Suprapubic skin (tissue), 4 donors: ENCODE measurements around the gene LRIG1. TPM values are rescaled to one million over a fixed set of nuclear protein-coding genes. Genes with fewer than 3 reads are reported as not detected.

Experiments
- DNase-seq, 2 donors: peaks; one replicate each; pipeline ENCODE4 v3.0.0-alpha.2; 2019; ENCODE audit warnings: low spot score in 2 of 2
- H3K27ac ChIP-seq: fragments of 200-600 bp; sonication (generic); one replicate; pipeline ENCODE4 v1.5.1; 2019
- H3K27me3 ChIP-seq: fragments of 200-600 bp; sonication (generic); one replicate; pipeline ENCODE4 v1.5.1; 2019
- H3K36me3 ChIP-seq: fragments of 200-600 bp; sonication (generic); one replicate; pipeline ENCODE4 v1.5.1; 2019
- H3K4me1 ChIP-seq: fragments of 200-600 bp; sonication (generic); one replicate; pipeline ENCODE4 v1.5.1; 2019
- H3K4me3 ChIP-seq: fragments of 200-600 bp; sonication (generic); one replicate; pipeline ENCODE4 v1.5.1; 2019; ENCODE audit warnings: mild to moderate bottlenecking
- H3K9me3 ChIP-seq: fragments of 200-600 bp; sonication (generic); one replicate; pipeline ENCODE4 v1.5.1; 2019
- EP300 ChIP-seq: sonication (generic); formaldehyde crosslinking; IDR thresholded peaks from one replicate; pipeline ENCODE4 v1.6.1; 2017; ENCODE audit warnings: antibody characterized with exemption
- POLR2A ChIP-seq, 2 donors: fragments of 450-650 bp; IDR thresholded peaks; one replicate each; pipeline ENCODE4 v1.6.1; 2017; ENCODE audit warnings: antibody characterized with exemption in 2 of 2, mild to moderate bottlenecking in 2 of 2, moderate library complexity in 2 of 2
- POLR2AphosphoS5 ChIP-seq, 3 donors: sonication (generic); formaldehyde crosslinking; IDR thresholded peaks; one replicate each; pipeline ENCODE4 v1.6.1; 2017; ENCODE audit warnings: antibody characterized with exemption in 3 of 3
- WGBS: methylation state at CpG from one replicate; pipeline ENCODE4 v1.1.5; 2018; 5-methylcytosine and 5-hydroxymethylcytosine counted together
- total RNA-seq, 4 donors: library from RNA; depleted of rRNA; stranded (reverse); fragments of >200 nt; gene quantifications; one replicate each; pipeline ENCODE4 v1.1.0, GENCODE V29; 2016
- TF ChIP-seq, protein P1 (sequence below), 2 donors: fragments of 200-600 bp in 1 of 2; fragments of 450-650 bp in 1 of 2; sonication (generic) in 1 of 2; IDR thresholded peaks; one replicate each; pipeline ENCODE4 v1.5.1; 2016 to 2019; ENCODE audit warnings: antibody characterized with exemption in 2 of 2, mild to moderate bottlenecking in 1 of 2, moderate library complexity in 1 of 2

LRIG1 gene
- total RNA-seq, 4 donors from 2014 or later: 69.1 to 88.0 (median 78.9) TPM

DNA sequence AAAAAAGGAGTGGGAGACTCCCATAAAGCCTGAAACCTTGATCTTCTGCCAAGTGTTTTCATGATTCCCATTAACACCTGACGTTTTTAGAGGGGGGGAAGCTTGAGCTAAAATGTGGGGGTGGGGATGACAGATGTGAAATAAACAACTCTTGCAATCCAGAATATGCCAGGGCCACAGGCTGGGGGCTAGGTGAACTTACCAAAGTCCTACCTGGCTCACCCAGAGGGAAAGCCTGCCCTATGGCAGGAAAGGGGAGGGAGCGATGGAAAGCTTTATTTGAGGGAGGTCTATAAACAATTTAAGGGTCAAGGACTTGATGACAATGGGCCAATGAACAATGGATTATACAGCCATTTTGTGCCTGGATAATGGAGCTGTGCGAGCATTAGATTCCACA is 108.3 kb downstream of the LRIG1 start:
- no peaks in the 10 kb centered on the region for H3K27me3 ChIP-seq
- no peak overlapping the region for H3K27ac ChIP-seq
- WGBS: 81% methylated on average over 3 of the region's 3 CpGs
- peak in 1 of 2 donors; percentile 31 for DNase-seq
- no peaks in the 10 kb centered on the region for H3K9me3 ChIP-seq
- peaks cover 24% of the 10 kb centered on the region for H3K4me1 ChIP-seq
- peaks cover 46% of the 10 kb centered on the region for H3K36me3 ChIP-seq
- H3K4me3 ChIP-seq: no peak overlapping the region
- TF ChIP-seq POLR2A (IDR thresholded peaks at IDR 0.05) (no peak), POLR2AphosphoS5 (IDR thresholded peaks at IDR 0.05) (no peak), EP300 (no peak)
- TF ChIP-seq, protein P1, sequence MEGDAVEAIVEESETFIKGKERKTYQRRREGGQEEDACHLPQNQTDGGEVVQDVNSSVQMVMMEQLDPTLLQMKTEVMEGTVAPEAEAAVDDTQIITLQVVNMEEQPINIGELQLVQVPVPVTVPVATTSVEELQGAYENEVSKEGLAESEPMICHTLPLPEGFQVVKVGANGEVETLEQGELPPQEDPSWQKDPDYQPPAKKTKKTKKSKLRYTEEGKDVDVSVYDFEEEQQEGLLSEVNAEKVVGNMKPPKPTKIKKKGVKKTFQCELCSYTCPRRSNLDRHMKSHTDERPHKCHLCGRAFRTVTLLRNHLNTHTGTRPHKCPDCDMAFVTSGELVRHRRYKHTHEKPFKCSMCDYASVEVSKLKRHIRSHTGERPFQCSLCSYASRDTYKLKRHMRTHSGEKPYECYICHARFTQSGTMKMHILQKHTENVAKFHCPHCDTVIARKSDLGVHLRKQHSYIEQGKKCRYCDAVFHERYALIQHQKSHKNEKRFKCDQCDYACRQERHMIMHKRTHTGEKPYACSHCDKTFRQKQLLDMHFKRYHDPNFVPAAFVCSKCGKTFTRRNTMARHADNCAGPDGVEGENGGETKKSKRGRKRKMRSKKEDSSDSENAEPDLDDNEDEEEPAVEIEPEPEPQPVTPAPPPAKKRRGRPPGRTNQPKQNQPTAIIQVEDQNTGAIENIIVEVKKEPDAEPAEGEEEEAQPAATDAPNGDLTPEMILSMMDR (IDR thresholded peaks at IDR 0.05): no peak

DNA sequence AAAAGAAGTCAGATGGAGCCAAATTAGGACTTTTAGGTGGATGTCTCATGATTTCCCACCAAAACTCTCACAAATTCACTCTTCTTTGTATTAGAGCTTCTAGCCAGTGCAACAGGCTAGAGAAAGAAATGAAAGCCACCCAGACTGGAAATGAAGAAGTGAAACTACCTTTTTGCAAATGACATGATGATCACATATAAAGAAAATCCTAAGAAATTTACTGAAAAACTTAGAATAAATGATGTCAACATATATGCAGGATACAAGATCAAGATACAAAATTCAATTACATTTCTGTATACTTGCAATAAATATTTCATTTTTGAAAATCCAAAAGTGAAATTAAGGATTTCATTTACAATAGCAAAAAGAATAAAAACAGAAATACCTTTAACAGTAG is 110.8 kb downstream of the LRIG1 start:
- Histone ChIP-seq H3K27me3 (no peaks in the 10 kb centered on the region), H3K4me1 (peaks cover 19% of the 10 kb centered on the region), H3K27ac (no peak overlapping the region), H3K4me3 (no peak overlapping the region), H3K9me3 (no peaks in the 10 kb centered on the region), H3K36me3 (peaks cover 44% of the 10 kb centered on the region)
- no peak for DNase-seq
- no peak for TF ChIP-seq POLR2AphosphoS5 (IDR thresholded peaks at IDR 0.05)
- no peak for TF ChIP-seq POLR2A (IDR thresholded peaks at IDR 0.05)
- no peak for TF ChIP-seq EP300
- TF ChIP-seq, protein P1 (IDR thresholded peaks at IDR 0.05): no peak

DNA sequence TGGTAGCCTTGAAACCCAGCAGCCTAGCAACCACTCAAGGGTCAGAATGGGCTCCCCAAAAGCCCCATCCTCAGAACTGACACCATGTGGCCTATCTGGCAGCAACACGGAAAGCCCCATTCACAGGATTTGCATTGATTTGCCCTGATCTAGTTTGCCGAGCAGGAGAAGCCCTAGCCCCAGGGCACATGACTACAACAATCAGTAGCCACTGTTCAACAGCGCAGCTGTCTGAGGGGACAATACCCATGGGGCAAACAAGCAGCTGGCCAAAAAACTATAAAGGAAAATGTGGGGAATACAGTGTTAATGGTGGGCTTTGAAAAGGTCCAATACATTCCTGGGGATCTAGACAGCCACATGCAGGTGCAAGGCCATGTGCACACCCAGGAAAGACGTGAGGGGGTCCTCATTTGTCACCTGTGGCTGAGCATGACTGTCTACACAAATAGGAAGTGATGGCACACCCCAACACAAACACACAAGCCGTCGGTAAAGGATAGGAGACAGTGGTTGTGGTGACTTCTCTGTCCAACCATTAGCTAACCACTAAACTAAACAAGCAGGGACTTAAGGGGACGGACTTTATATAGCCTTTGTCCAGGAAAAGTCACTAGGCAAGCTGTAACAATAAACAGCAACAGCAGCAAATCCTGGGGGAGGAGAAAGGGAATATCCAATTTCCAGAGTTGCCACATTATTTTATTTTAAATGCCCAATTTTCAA is 113.7 kb downstream of the LRIG1 start:
- DNase-seq: no peak
- 82% methylated on average over 7 of the region's 7 CpGs for WGBS
- H3K4me3 ChIP-seq: no peak overlapping the region
- peaks cover 52% of the 10 kb centered on the region for H3K36me3 ChIP-seq
- no peaks in the 10 kb centered on the region for H3K9me3 ChIP-seq
- TF ChIP-seq EP300: no peak
- TF ChIP-seq, protein P1 (IDR thresholded peaks at IDR 0.05): no peak
- no peak for TF ChIP-seq POLR2AphosphoS5 (IDR thresholded peaks at IDR 0.05)
- TF ChIP-seq POLR2A (IDR thresholded peaks at IDR 0.05): no peak
- H3K27ac ChIP-seq: no peak overlapping the region
- H3K4me1 ChIP-seq: no peaks in the 10 kb centered on the region
- H3K27me3 ChIP-seq: no peaks in the 10 kb centered on the region

DNA sequence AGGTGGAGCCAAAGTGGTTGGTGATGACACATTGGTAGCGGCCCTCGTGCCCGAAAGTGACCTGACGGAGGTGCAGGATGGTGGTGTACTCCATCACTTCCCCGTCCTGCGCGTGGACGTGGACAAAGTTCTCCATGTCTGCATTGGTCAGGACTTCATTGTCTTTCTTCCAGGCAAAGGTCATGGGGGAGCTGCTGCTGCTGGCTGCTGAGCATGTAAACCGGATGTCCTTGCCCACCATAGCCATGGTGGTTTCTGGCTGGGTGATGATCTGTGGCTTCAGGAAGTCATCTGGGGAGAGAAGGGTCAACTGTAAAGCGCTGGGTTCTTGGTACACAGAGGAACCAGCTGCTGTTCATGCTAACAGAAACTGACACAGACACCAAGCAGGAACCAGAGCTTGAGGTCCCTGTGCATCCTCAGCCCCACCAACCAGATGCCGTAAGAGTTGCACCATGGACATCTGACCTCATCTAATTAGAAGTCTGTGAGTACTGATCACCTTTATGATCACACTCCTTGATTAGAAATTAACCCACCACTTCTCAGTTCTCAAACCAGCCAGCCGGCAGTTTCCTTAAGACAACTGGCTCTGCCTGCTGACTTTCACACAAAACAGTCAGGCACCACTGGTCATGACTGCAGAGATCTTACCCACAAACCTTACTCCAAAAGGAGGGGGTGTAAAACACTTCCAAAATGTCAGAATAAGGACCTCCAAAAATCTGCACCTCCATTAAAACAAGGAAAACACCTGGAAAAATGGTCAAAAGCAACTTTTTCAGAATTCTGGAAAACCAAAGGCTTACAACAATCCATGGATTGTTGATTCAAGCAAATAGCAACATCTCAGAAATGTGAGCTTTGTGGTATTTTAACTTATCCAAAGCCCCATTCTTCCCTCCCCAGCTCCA is 114.6 kb downstream of the LRIG1 start:
- no peak overlapping the region for H3K27ac ChIP-seq
- H3K9me3 ChIP-seq: no peaks in the 10 kb centered on the region

More for the DNA sequence above, 114.6 kb downstream of the LRIG1 start:
- Histone ChIP-seq H3K4me3 (no peak overlapping the region), H3K36me3 (peaks cover 59% of the 10 kb centered on the region), H3K27me3 (no peaks in the 10 kb centered on the region), H3K4me1 (no peaks in the 10 kb centered on the region)
- WGBS: 98% methylated on average over 10 of the region's 12 CpGs
- no peak for DNase-seq
- TF ChIP-seq, protein P1 (IDR thresholded peaks at IDR 0.05): no peak
- TF ChIP-seq POLR2AphosphoS5 (IDR thresholded peaks at IDR 0.05): no peak
- TF ChIP-seq EP300: no peak
- no peak for TF ChIP-seq POLR2A (IDR thresholded peaks at IDR 0.05)
